ENCODE data around the gene FAM181B.
"Not testable (repeated sequence)": the region's sequence is repeated elsewhere in the genome, so short reads cannot be mapped to it uniquely, and the experiment has no call there.

Gene FAM181B

DNA sequence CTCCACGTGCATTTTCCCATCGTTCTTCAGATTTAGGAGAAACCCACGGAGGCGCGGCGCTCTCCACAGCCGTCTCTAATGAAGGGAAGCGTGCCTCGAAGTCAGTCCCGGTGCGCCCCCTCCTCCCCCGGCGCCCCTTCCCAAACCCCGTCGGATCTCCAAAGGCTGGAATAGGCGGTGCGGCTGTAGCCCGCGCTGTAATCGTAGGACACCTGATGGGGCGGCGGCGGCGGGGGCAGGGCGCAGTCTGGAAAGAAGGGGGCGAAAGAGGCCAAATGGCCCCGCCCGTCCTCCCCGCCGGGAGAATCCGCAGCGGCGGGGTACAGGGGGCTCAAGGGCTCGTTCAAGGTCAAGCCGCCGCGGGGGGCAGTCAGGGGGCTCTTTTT, 1.3 kb downstream of the FAM181B start:
- no peak for DNase-seq

DNA sequence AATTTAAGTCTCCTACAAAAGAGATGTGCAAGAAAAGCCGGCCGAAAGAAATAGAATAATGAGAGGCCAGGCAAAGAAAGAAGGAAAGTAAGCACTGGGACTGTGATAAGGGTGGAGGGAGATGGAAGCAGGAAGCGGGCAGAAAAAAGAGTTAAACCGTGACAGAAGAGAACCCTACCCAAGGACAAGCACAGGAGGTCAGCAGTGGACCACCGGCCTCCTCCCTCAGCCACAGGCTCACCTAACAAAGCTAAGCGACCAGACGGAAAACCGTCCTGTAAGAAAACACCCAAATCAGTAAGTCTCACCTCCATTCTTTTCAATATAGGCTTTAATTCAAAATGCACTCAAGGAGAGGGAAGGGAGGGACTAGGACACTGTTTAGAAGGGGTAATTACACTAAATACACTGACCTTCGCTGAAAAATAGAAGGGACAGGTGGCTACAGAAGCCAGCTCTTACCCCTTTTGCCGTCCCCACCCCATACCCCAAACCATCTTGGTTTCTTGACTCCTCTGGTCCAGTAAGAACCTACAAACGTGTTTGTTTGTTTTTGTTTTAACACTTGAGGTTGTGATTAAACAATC, 1.9 kb downstream of the FAM181B start:
- no peak for DNase-seq

DNA sequence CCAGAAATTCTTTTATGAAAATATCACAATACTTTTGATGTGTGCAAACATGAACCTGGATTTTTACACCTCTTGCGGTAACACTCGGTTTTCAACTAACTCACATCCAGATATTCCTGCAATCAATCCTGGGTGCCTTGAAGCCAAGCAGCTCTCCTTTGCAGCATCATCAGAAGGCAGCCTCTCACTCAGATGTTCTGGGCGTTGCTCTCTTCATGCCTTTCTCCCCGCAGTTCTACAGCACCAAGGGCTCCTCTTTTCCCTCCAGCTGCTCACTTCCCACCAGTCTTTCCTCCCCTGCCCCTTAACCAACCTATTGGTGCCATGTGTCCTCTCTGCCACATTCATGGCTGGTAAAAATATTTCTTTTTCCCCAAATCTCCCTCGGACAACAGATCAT, 2.9 kb downstream of the FAM181B start:
- no peak for DNase-seq

DNA sequence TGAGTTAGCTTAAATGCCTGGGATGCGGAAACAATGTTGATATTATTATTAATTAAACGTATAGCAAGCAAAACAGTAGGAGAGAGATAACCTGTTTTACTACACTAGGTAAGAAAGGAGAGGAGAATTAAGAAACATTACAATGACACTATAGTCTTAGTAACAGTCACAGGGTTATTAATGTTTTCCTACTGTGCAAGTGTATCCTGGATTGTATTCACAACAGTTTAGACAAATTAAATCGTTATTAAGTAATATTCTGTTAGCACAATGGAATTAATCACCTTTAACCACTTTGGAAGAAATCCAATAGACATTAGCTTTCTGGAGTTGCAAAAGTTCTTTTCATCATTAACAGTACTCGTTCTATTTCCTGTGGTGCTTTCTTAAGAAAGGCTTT, 3.4 kb downstream of the FAM181B start:
- no peak for DNase-seq

- DNase-seq, result no peak
These were observed 9.6 kb downstream of the FAM181B start for GRCh38 chr11:82724026-82724425.

DNA sequence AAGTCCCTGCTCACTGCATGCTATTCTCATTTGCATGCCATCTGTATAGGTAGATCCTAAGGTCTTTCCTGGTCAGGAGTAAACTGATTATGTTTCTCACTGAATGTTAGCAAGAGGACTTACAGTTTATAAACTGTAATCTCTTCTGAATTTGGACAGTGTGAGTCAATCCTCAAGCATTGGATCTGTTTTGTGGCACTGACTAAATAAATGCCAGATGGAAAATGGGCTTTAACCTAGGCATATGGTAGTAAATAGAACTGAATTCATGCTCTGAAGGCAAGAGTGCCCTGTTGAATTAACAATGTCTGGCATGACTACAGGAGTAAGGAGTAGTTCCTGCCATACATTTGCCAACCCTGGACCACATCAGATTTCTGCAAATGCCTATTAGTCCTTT, 11.4 kb downstream of the FAM181B start:
- DNase-seq, result no peak

DNA sequence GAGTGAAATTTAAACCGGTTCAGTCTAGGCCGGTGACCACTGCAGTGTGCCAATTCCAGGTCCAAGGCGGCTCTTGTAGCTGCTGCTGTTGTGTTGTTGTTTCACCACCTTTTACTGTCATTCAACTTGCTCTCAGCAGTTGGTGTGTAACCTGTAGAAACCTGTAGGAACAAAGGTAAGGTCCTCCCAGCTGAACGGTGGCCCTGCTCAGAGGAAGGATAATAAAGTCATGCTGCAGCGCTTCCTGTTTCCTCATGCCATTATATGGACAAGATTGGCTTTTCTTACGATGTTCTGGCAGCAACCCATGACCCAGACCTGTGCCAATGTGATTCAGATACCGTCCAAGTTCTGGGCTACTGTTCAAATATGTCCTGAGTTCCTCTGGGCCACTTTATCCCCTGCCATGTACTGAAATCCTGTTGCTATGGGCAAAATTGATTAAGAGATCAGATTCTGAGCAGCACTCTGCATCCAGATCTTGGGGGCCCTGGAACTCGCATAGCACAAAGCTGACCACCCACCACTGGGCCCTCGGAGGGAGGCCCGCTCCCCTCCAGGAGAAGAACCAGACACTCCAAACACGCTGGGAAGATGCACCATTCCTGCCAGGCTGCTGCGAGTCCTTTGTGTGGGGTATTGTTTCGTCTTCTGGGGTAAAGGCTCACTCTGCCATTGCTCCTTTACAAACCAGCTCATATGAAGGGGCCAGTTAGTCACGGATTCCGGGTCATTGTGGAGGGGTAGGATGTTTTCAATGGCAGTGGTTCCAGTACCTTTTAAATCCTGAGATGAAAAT, 13.2 kb downstream of the FAM181B start:
- no peak for DNase-seq

GRCh38 chr11:82719361-82720105, 14.1 kb downstream of the FAM181B start:
- no peak for DNase-seq

DNA sequence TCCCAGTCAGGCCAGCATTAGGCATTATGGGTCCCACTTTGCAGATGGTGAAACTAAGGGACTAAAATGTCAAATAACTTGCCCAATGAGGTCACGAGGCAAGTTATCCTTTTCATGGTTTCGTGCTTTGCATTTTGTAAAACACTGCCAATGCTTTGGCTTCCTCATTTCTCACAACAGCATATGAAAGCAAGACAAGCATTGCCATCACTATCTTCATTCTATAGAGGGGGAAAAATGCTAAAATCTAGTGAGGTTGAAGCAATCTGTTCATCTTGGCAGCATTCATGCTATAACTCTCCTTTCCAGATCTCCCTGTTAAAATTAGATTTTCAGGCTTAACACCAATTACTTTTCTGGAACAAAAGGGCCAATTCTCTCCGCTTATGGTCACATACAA, 14.8 kb downstream of the FAM181B start:
- DNase-seq, result no peak

- DNase-seq, result peak; percentile 19
These were observed 15.4 kb downstream of the FAM181B start for GRCh38 chr11:82718307-82718706.

DNA sequence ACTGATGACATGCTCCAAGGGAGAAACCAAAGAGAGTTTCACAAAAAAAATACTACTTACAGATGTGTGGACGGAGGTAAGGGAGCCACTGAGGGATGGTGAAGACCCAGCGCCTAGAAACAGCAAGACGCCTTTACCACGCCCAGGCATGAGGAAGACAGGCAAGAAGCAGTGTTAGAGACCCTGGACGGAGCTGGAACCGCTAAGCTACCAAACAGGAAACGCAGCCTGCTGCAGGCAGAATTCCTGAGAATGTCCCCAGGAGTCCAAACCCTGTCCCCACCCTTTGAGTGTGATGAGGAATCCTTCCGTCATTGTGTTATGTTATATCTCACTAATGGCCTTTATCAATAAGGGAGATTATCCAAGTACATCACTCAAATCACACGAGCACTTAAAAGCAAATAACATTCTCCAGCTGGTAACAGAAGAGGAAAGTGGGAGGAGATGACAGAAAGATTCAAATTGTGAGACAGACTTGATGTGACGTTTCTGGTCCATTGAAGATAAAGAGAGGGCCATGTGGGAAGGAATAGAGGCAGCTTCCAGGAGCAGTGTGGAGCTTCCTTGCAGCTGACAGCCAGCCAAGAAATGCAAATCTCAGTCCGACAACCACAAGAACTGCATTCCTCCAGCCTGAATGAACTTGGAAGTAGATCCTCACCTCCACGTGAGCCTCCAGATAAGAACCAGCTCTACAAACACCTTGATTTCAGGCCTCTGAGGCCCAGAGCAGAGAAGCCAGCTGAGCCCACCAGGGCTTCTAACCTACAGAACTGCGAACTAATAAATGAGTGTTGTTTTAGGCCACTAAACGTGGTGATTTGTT, 19.1 kb downstream of the FAM181B start:
- no peak for DNase-seq

GRCh38 chr11:82711648-82712047, 22.0 kb downstream of the FAM181B start:
- no peak for DNase-seq

DNA sequence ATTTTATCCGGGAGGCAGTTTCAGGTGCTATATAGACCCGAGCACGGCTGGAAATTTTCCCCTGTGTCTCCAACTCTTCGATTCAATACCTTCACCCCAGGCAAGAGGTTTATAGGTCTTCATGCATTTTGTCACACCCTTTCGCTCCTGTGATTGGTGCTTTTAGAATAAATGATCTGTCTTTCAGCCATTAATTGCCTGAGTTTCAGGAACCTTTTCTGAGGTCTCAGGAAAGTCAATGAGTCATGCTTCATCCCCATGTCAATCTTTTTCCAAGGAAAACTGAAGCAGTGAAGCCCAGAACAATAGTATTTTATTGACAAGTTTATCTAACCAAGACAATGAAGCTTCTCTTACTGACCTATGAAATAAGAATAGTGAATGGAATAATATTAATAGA, 29.9 kb downstream of the FAM181B start:
- DNase-seq, result no peak

GRCh38 chr11:82703226-82703625, 30.4 kb downstream of the FAM181B start:
- DNase-seq, result no peak

DNA sequence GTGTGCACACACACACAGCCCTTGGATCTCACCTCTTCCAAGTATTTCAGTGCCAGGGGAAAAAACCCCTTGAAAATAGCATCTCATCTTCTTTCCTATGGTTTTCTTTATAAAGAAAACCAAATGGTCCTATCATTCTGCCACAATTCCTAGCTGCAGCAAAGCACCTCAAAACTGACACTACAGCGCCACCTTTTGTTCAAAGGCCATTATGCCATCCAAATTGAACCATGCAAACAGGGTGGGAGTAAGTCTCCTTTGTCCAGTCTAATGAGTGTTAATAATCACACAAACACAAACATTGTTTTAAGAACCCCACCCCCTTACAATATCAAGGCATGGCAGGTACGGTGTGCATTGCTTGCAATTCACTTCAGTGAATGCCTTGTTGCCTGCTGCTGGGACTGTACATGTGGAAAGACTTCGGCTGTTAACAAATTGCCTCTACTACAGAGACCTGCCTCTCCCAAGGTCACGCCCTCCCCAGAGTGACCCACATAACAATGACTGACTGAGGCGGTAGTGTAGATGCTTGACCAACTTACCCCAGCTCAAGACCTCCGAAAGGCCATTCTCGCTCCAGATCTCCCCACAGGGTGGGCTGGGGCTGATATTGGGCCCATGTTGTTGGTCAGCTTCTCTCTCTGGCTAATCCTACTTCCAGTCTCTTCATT, 31.7 kb downstream of the FAM181B start:
- DNase-seq, result no peak

- DNase-seq, result no peak
These were observed 34.9 kb downstream of the FAM181B start for GRCh38 chr11:82698576-82699352.

GRCh38 chr11:82692981-82693380, 40.7 kb downstream of the FAM181B start:
- DNase-seq, result no peak

DNA sequence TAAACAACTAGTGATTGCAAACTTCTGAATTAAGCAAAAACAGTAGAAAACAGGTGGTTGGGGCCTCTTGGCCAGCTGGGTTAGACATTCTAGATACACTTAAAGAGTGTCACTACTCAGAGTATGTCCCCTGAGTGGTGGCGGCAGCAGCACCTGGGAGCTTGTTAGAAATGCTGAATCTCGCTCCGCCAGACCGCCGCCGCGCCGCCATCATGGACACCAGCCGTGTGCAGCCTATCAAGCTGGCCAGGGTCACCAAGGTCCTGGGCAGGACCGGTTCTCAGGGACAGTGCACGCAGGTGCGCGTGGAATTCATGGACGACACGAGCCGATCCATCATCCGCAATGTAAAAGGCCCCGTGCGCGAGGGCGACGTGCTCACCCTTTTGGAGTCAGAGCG, 44.3 kb downstream of the FAM181B start:
- DNase-seq, result not testable (repeated sequence)

DNA sequence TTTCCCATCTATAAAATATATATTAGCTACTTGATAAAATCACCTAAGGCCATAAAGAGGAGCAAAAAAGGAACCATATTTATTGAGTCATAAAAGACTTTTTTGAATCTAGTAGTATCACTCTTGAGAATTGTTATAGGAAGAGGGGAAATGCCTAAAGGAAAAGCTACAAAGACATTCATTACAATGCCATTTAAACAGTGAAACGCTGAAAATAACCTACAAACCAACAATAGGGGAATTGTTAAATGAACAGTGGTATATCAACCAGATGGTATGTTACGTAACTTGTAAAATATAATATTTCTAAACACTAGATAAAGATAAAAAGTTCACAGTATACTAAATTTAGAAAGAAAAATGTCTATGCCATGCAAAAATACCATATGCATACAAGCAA, 47.5 kb downstream of the FAM181B start:
- DNase-seq, result no peak

DNA sequence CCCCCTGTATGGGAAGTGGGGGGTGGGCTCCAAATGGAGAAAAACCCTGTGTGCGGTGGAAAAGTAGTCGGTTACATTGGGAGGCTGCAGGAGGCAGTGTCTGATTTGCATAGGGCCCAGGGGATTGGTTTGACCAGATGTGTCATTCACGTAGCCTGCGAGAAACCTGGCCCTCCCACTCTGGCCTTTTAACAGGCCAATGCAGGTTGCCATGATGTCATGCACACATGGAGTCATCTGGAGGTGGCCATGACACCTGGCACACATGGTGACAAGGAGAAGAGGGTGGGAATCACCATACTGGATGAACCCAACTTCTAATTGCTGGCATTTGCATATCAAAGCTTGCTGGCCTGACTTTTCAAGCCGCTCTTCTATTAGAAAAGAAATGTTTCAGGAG, 50.6 kb downstream of the FAM181B start:
- no peak for DNase-seq

DNA sequence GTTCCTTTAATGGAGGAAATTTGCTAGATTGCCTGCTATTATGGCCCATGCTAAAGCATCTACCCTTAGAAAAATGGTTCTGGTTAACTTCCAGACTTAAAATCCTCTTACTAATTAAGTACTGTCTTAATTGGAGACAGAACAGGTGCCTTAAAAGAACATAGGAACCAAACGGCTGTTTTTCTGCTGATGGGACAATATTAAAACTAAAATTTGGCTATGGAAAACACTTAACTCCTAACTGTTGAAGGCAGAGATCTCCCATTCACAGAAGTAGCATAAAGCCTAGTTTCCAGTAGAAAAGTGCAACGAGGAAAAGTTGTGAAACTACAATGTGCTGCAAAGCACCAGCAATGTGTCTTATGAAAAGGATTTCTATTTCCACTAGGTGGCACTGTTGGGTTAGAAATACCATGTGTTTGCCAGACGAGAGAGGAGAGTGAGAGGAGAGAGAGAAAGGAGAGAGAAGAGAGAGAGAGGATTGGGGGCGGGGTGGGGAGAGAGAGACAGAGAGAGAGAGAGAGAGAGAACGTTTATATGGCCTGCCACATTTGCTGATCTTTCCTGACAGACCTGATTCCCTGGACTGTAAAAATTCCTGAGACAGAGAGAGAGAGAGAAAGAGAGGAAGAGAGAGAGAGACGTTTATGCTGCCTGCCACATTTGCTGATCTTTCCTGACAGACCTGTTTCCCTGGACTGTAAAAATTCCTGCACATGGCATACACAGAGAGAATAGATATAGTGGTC, 51.5 kb downstream of the FAM181B start:
- no peak for DNase-seq
